ENCODE results near the gene SETD3.

DNA sequence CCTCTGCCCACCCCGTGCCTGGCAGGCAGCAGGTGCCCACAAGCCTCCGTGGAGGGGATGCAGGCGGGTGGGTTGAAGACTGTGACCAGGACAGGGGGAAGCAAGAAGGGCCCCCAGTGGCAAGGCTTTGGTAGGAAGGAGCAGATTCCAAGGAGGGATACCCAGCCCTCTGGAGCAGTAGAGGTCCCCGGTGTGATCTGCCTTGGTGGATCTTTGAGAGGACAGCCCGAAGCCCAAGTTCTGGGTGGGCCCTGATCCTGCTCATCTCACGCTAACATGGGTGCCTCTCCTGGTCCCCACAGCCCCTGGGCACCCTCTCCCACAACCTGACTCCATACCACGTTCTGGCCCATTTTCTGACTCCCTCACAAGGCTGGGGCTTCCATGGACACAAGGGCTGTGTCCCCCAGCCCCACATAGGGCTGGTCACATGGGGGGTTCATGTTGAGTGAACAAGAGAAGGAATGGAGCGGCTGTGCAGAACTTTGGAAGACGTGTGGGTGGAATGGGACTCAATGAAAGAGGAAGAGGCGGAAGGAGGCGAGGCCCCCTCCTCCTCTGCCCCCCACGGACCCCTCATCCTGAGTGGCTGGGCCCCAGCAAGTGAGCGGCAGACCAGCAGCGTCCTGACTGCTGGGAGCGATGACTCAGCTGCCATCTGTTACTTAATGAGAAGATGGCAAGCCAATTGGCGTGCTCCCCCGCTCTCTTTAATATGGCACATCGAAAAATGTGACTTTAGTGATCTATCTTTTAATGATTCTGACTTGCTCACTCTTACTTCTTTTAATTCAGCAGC, 131.6 kb downstream of the SETD3 start:
- TF ChIP-seq RFX5 (IDR thresholded peaks at IDR 0.05; ENCODE audit: borderline replicate concordance, low read depth, low read length) (no peak), SUZ12 (IDR thresholded peaks at IDR 0.05; ENCODE audit: low read length) (no peak)
- TF ChIP-seq, protein P1, sequence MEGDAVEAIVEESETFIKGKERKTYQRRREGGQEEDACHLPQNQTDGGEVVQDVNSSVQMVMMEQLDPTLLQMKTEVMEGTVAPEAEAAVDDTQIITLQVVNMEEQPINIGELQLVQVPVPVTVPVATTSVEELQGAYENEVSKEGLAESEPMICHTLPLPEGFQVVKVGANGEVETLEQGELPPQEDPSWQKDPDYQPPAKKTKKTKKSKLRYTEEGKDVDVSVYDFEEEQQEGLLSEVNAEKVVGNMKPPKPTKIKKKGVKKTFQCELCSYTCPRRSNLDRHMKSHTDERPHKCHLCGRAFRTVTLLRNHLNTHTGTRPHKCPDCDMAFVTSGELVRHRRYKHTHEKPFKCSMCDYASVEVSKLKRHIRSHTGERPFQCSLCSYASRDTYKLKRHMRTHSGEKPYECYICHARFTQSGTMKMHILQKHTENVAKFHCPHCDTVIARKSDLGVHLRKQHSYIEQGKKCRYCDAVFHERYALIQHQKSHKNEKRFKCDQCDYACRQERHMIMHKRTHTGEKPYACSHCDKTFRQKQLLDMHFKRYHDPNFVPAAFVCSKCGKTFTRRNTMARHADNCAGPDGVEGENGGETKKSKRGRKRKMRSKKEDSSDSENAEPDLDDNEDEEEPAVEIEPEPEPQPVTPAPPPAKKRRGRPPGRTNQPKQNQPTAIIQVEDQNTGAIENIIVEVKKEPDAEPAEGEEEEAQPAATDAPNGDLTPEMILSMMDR (IDR thresholded peaks at IDR 0.05; ENCODE audit: control extremely low read depth in 1 of 3, insufficient read depth in 1 of 3, low read depth in 1 of 3, low read length in 3 of 3), result no peak
- TF ChIP-seq, protein P2, sequence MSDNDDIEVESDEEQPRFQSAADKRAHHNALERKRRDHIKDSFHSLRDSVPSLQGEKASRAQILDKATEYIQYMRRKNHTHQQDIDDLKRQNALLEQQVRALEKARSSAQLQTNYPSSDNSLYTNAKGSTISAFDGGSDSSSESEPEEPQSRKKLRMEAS (IDR thresholded peaks at IDR 0.05), result no peak

Measured in H1 (cell line).